Keratinocyte (primary cell): ENCODE data around the gene FLNA. TPM values are rescaled to one million over a fixed set of nuclear protein-coding genes. Genes with fewer than 3 reads are reported as not detected.

Experiments
- DNase-seq: peaks from one replicate; pipeline ENCODE4 v3.0.0-alpha.2; 2011; ENCODE audit warnings: low read depth, missing footprints, low spot score
- FAIRE-seq: peaks from 2 replicates; lab custom pipeline; 2011; peaks lifted over from hg19 to GRCh38; lab: Jason Lieb, UNC
- H2AFZ ChIP-seq: 2 replicates; pipeline ENCODE4 v1.6.0; 2012; ENCODE audit warnings: low read length, control low read depth, inconsistent platforms; ENCODE audit not compliant: control insufficient read depth
- H3K27ac ChIP-seq: 2 replicates; pipeline ENCODE4 v1.5.1; 2011; ENCODE audit warnings: low read length; ENCODE audit not compliant: control insufficient read depth, insufficient read depth
- H3K27me3 ChIP-seq: 3 replicates; pipeline ENCODE4 v1.6.0; 2011; ENCODE audit warnings: low read length; ENCODE audit not compliant: control insufficient read depth, insufficient read depth; ENCODE audit errors: extremely low read depth
- H3K36me3 ChIP-seq, 2 experiments: 2 replicates in 1 of 2; 3 replicates in 1 of 2; pipeline ENCODE4 v1.5.1; 2011; ENCODE audit warnings: low read length in 2 of 2, mild to moderate bottlenecking in 1 of 2; ENCODE audit not compliant: control insufficient read depth in 2 of 2, insufficient read depth in 2 of 2; ENCODE audit errors: extremely low read depth in 1 of 2
- H3K4me1 ChIP-seq: 3 replicates; pipeline ENCODE4 v1.5.1; 2011; ENCODE audit warnings: low read length; ENCODE audit not compliant: control insufficient read depth, insufficient read depth; ENCODE audit errors: extremely low read depth
- H3K4me2 ChIP-seq: 3 replicates; pipeline ENCODE4 v1.6.0; 2011; ENCODE audit warnings: low read depth, low read length; ENCODE audit not compliant: control insufficient read depth, insufficient read depth; ENCODE audit errors: extremely low read depth
- H3K4me3 ChIP-seq, 3 experiments: fragments of 200-600 bp in 1 of 3; sonication (generic) in 1 of 3; 2 replicates in 2 of 3; 3 replicates in 1 of 3; pipeline ENCODE4 v1.5.1; 2011 to 2016; ENCODE audit warnings: low read length in 3 of 3, mild to moderate bottlenecking in 3 of 3, control low read depth in 2 of 3, inconsistent platforms in 1 of 3, low read depth in 1 of 3, mixed read lengths in 1 of 3, mixed run types in 1 of 3, moderate library complexity in 1 of 3; ENCODE audit not compliant: control insufficient read depth in 2 of 3, insufficient read depth in 2 of 3; ENCODE audit errors: extremely low read depth in 1 of 3
- H3K79me2 ChIP-seq: 2 replicates; pipeline ENCODE4 v1.6.0; 2012; ENCODE audit warnings: low read length; ENCODE audit not compliant: control insufficient read depth, insufficient read depth
- H3K9ac ChIP-seq: 3 replicates; pipeline ENCODE4 v1.6.0; 2011; ENCODE audit warnings: low read length; ENCODE audit not compliant: control insufficient read depth, insufficient read depth; ENCODE audit errors: extremely low read depth
- H3K9me1 ChIP-seq: 3 replicates; pipeline ENCODE4 v1.6.0; 2011; ENCODE audit warnings: low read length; ENCODE audit not compliant: control insufficient read depth, insufficient read depth; ENCODE audit errors: extremely low read depth
- H3K9me3 ChIP-seq: 2 replicates; pipeline ENCODE4 v1.5.1; 2012; ENCODE audit warnings: low read depth, low read length; ENCODE audit not compliant: control insufficient read depth
- H4K20me1 ChIP-seq: 3 replicates; pipeline ENCODE4 v1.6.0; 2011; ENCODE audit warnings: low read length; ENCODE audit not compliant: control insufficient read depth, insufficient read depth; ENCODE audit errors: extremely low read depth
- EZH2 ChIP-seq: IDR thresholded peaks from one replicate; pipeline ENCODE4 v1.6.1; 2012; ENCODE audit warnings: inconsistent platforms, mild to moderate bottlenecking, low read length, moderate library complexity
- dilution Hi-C: fragments of 300-500 bp; cut with MboI; formaldehyde crosslinking; loops from one replicate; pipeline ENCODE4 v1.7.0; 2020; ENCODE audit warnings: low sequenced_read_pairs; ENCODE audit not compliant: extremely low pct_ligation_motif_present
- polyA plus RNA-seq, 5 experiments: library from polyadenylated mRNA; depleted of rRNA in 3 of 5; stranded (reverse) in 3 of 5; stranded (forward) in 1 of 5; unstranded in 1 of 5; fragments of >200 nt; gene quantifications; 1 replicate in 1 of 5; 2 replicates in 3 of 5; 3 replicates in 1 of 5; pipeline versions ENCODE4 v1.2.1 to v1.2.3, GENCODE V29; 2011 to 2012; ENCODE audit warnings: missing spikeins in 2 of 5, low read depth in 1 of 5, low replicate concordance in 1 of 5
- TF ChIP-seq, protein P1 (sequence below), 3 experiments: IDR thresholded peaks in 1 of 3; conservative IDR thresholded peaks in 1 of 3; optimal IDR thresholded peaks in 1 of 3; 2 replicates in 2 of 3; 3 replicates in 1 of 3; pipeline versions ENCODE3 to v1.5.1; 2011; ENCODE audit warnings: low read length in 3 of 3, mild to moderate bottlenecking in 3 of 3, moderate library complexity in 2 of 3, control low read depth in 1 of 3, inconsistent platforms in 1 of 3; ENCODE audit not compliant: insufficient read depth in 2 of 3; ENCODE audit errors: extremely low read depth in 1 of 3

The FLNA gene
- polyA plus RNA-seq, 1 donor (not counting 4 experiments of a cell fraction or from before 2014, with no cell fraction given) = 245 TPM

DNA sequence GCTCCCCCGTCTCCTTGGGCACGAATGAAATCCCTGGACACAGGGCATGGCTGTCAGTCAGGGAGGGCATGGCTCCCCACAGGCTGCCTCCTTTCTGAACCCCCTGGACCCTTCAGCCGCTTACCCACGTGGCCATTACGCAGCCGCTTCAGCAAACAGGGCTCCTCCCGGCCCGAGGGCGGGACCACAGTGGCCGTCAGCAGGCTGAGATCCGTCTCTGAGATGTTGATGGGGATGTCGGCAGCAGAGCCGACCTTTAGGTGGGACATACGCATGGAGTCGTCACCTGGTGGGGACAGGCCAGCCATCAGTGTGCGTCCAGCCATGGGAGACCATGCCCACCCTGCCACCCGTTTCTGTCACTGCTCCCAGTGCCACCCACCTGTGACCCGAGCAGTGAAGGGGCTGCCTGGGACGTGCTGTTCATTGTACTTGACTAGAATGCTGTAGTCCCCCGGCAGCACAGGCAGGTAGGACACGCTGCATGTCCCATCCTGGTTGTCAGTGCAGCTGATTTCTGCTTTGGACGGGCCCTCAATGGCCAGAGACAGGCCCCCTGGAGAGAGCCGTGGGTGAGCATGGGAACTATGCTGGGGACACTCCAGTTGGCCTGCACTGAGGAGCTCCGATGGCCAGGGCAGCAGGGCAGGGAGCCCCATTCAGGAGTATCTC is 21.1 kb downstream of the FLNA start:
- no peaks in the 10 kb centered on the region for H3K4me1 ChIP-seq
- peaks cover 39% of the 10 kb centered on the region for H4K20me1 ChIP-seq
- H3K4me3 ChIP-seq = no peak overlapping the region
- H3K36me3 ChIP-seq = peaks cover 25 to 30% of the 10 kb centered on the region in 2 experiments
- FAIRE-seq = no peak
- H3K9me1 ChIP-seq = no peaks in the 10 kb centered on the region
- no peak overlapping the region for H2AFZ ChIP-seq
- dilution Hi-C loops = no loop called here
- H3K9ac ChIP-seq = no peak overlapping the region
- no peak overlapping the region for H3K4me2 ChIP-seq
- TF ChIP-seq, protein P1, sequence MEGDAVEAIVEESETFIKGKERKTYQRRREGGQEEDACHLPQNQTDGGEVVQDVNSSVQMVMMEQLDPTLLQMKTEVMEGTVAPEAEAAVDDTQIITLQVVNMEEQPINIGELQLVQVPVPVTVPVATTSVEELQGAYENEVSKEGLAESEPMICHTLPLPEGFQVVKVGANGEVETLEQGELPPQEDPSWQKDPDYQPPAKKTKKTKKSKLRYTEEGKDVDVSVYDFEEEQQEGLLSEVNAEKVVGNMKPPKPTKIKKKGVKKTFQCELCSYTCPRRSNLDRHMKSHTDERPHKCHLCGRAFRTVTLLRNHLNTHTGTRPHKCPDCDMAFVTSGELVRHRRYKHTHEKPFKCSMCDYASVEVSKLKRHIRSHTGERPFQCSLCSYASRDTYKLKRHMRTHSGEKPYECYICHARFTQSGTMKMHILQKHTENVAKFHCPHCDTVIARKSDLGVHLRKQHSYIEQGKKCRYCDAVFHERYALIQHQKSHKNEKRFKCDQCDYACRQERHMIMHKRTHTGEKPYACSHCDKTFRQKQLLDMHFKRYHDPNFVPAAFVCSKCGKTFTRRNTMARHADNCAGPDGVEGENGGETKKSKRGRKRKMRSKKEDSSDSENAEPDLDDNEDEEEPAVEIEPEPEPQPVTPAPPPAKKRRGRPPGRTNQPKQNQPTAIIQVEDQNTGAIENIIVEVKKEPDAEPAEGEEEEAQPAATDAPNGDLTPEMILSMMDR (optimal IDR thresholded peaks at IDR 0.05 in 1 of 3, IDR thresholded peaks at IDR 0.05 in 1 of 3, conservative IDR thresholded peaks at IDR 0.05 in 1 of 3; ENCODE audit: extremely low read depth in 1 of 3, insufficient read depth in 2 of 3, low read length in 3 of 3) = no peak
- no peak for TF ChIP-seq EZH2
- peaks cover 13% of the 10 kb centered on the region for H3K79me2 ChIP-seq
- no peak for DNase-seq
- H3K27me3 ChIP-seq = no peaks in the 10 kb centered on the region
- no peak overlapping the region for H3K27ac ChIP-seq
- H3K9me3 ChIP-seq = peaks cover 3% of the 10 kb centered on the region

DNA sequence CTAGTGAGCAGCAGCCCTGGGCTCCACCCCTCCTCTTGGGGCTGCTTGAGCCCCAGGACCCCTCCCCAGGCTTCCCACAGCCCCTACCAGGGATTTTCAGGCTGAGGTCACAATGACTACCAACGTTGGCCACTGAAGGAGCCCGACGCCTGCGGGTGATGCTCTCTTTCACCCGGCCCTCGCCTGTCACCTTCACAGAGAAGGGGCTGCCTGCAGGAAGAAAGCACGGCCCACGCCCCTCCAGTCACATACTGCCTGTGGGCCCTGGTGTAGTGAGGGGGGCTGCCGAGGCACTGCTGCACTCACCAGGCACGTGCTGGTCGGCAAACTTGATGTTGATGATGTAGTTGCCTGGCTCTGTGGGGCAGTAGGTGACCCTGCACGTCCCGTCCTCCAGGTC is 22.0 kb downstream of the FLNA start:
- DNase-seq (no peak), FAIRE-seq (no peak)
- Histone ChIP-seq H3K4me1 (no peaks in the 10 kb centered on the region), H3K9me3 (peaks cover 3% of the 10 kb centered on the region), H3K4me2 (no peak overlapping the region), H3K27me3 (no peaks in the 10 kb centered on the region), H3K36me3 (peaks cover 23 to 32% of the 10 kb centered on the region in 2 experiments), H3K9ac (no peak overlapping the region), H3K4me3 (no peak overlapping the region), H4K20me1 (peaks cover 37% of the 10 kb centered on the region), H3K79me2 (peaks cover 6% of the 10 kb centered on the region), H3K9me1 (no peaks in the 10 kb centered on the region), H2AFZ (no peak overlapping the region), H3K27ac (no peak overlapping the region)
- TF ChIP-seq, protein P1 (optimal IDR thresholded peaks at IDR 0.05 in 1 of 3, IDR thresholded peaks at IDR 0.05 in 1 of 3, conservative IDR thresholded peaks at IDR 0.05 in 1 of 3; ENCODE audit: extremely low read depth in 1 of 3, insufficient read depth in 2 of 3, low read length in 3 of 3) = no peak
- TF ChIP-seq EZH2 = no peak
- dilution Hi-C loops = no loop called here
